ENCODE results near the gene PDGFB. TPM values are rescaled to one million over a fixed set of nuclear protein-coding genes. Genes with fewer than 3 reads are reported as not detected.
A peak's percentile ranks its signal among the peaks of the same experiment; 100 is the strongest.

PDGFB gene
- total and polyA plus RNA-seq, 11 donors = 9.0 to 43.7 (median 21.3) TPM

GRCh38 chr22:39212721-39213376 lies 31.9 kb downstream of the PDGFB start:
- peak in 1 of 4 donors; percentile 17 for ATAC-seq
- Histone ChIP-seq H3K4me1 (no peaks in the 10 kb centered on the region), H3K9me3 (no peaks in the 10 kb centered on the region), H3K36me3 (peaks cover 0 to 22% (median 0%) of the 10 kb centered on the region in 9 donors), H3K27me3 (no peaks in the 10 kb centered on the region), H3K4me3 (no peak overlapping the region), H3K27ac (no peak overlapping the region)
- no peak for TF ChIP-seq POLR2A (IDR thresholded peaks at IDR 0.05)
- TF ChIP-seq, protein P1, sequence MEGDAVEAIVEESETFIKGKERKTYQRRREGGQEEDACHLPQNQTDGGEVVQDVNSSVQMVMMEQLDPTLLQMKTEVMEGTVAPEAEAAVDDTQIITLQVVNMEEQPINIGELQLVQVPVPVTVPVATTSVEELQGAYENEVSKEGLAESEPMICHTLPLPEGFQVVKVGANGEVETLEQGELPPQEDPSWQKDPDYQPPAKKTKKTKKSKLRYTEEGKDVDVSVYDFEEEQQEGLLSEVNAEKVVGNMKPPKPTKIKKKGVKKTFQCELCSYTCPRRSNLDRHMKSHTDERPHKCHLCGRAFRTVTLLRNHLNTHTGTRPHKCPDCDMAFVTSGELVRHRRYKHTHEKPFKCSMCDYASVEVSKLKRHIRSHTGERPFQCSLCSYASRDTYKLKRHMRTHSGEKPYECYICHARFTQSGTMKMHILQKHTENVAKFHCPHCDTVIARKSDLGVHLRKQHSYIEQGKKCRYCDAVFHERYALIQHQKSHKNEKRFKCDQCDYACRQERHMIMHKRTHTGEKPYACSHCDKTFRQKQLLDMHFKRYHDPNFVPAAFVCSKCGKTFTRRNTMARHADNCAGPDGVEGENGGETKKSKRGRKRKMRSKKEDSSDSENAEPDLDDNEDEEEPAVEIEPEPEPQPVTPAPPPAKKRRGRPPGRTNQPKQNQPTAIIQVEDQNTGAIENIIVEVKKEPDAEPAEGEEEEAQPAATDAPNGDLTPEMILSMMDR (IDR thresholded peaks at IDR 0.05) = peak in 1 of 12 donors; percentile 7
- intact Hi-C loops (cut with DNase I) = no loop called here
- 69 to 88% (median 82%) methylated on average over 12 of the region's 12 CpGs for WGBS, 4 donors
- DNase-seq = peak in 1 of 5 donors; percentile 9

GRCh38 chr22:39209756-39210155 lies 35.0 kb downstream of the PDGFB start:
- H3K27ac ChIP-seq = no peak overlapping the region
- H3K36me3 ChIP-seq = peaks cover 0 to 17% (median 0%) of the 10 kb centered on the region in 9 donors
- ATAC-seq = no peak
- peak in 1 of 5 donors; percentile 9 for DNase-seq
- no peak overlapping the region for H3K4me3 ChIP-seq
- TF ChIP-seq, protein P1 (IDR thresholded peaks at IDR 0.05) = no peak
- TF ChIP-seq POLR2A (IDR thresholded peaks at IDR 0.05) = no peak
- H3K27me3 ChIP-seq = no peaks in the 10 kb centered on the region
- intact Hi-C loops (cut with DNase I) = no loop called here
- H3K4me1 ChIP-seq = peaks cover 0 to 5% (median 0%) of the 10 kb centered on the region in 12 donors
- no peaks in the 10 kb centered on the region for H3K9me3 ChIP-seq
- 82 to 96% (median 94%) methylated on average over 7 to 9 of the region's 9 CpGs for WGBS, 4 donors

- intact Hi-C loops (cut with DNase I) = no loop called here
- peaks cover 0 to 7% (median 0%) of the 10 kb centered on the region in 12 donors for H3K4me1 ChIP-seq
- H3K9me3 ChIP-seq = no peaks in the 10 kb centered on the region
- no peak overlapping the region for H3K27ac ChIP-seq
- H3K4me3 ChIP-seq = no peak overlapping the region
- peak in 1 of 5 donors; percentile 16 for DNase-seq
- WGBS, 4 donors = 83 to 92% (median 85%) methylated on average over 11 of the region's 11 CpGs
- H3K36me3 ChIP-seq = peaks cover 0 to 5% (median 0%) of the 10 kb centered on the region in 9 donors
- TF ChIP-seq POLR2A (IDR thresholded peaks at IDR 0.05) = no peak
- TF ChIP-seq, protein P1 (IDR thresholded peaks at IDR 0.05) = no peak
- peak in 1 of 4 donors; percentile 13 for ATAC-seq
- no peaks in the 10 kb centered on the region for H3K27me3 ChIP-seq
Observed at GRCh38 chr22:39208013-39208680, 36.6 kb downstream of the PDGFB start.
